ENCODE measurements around the gene PCSK1N. TPM values are rescaled to one million over a fixed set of nuclear protein-coding genes. Genes with fewer than 3 reads are reported as not detected.

The PCSK1N gene
- total and polyA plus RNA-seq, 2 of the 13 experiments (the other 11 are each of a cell fraction or from before 2014, with no cell fraction given), result 4.5 to 14.0 TPM

GRCh38 chrX:48801280-48802088 lies 33.9 kb downstream of the PCSK1N start, which contains the start of gene HDAC6 (continued):
- TF ChIP-seq ZNF431 (CRISPR knock-in tag; IDR thresholded peaks at IDR 0.05; ENCODE audit: borderline replicate concordance, low read depth) (no peak), CENPT (CRISPR knock-in tag; IDR thresholded peaks at IDR 0.05; ENCODE audit: low read depth) (no peak), ZNF629 (CRISPR knock-in tag; conservative IDR thresholded peaks at IDR 0.05) (no peak), PRPF4 (IDR thresholded peaks at IDR 0.05; ENCODE audit: low read depth, low read length, poor library complexity, severe bottlenecking) (no peak), ETV6 (CRISPR knock-in tag; conservative IDR thresholded peaks at IDR 0.05) (0 out of 2 replicates have a peak, but pooled peaks have one; percentile 33), REL (CRISPR knock-in tag; conservative IDR thresholded peaks at IDR 0.05) (no peak), ZNF749 (CRISPR knock-in tag; IDR thresholded peaks at IDR 0.05; ENCODE audit: borderline replicate concordance) (no peak), HNRNPL (IDR thresholded peaks at IDR 0.05; ENCODE audit: low read depth, low read length) (no peak), ZNF720 (CRISPR knock-in tag; IDR thresholded peaks at IDR 0.05) (no peak), MTA1 (CRISPR knock-in tag; IDR thresholded peaks at IDR 0.05; ENCODE audit: borderline replicate concordance) (0 out of 2 replicates have a peak, but pooled peaks have one; percentile 38), TBX3 (IDR thresholded peaks at IDR 0.05; ENCODE audit: borderline replicate concordance) (no peak), ZNF468 (CRISPR knock-in tag; IDR thresholded peaks at IDR 0.05) (no peak), ZNF282 (IDR thresholded peaks at IDR 0.05; ENCODE audit: partially characterized antibody) (no peak), ZNF460 (CRISPR knock-in tag; IDR thresholded peaks at IDR 0.05; ENCODE audit: borderline replicate concordance) (no peak), CC2D1A (CRISPR knock-in tag; IDR thresholded peaks at IDR 0.05) (no peak), ZNF772 (CRISPR knock-in tag; IDR thresholded peaks at IDR 0.05) (no peak), CSRNP1 (CRISPR knock-in tag; IDR thresholded peaks at IDR 0.05) (no peak), BATF2 (CRISPR knock-in tag; IDR thresholded peaks at IDR 0.05) (no peak), CENPX (CRISPR knock-in tag; IDR thresholded peaks at IDR 0.05) (no peak), ZNF441 (CRISPR knock-in tag; IDR thresholded peaks at IDR 0.05; ENCODE audit: borderline replicate concordance) (peak; percentile 29; the same call in 1 of the 2 replicates), NR0B2 (CRISPR knock-in tag; IDR thresholded peaks at IDR 0.05) (0 out of 2 replicates have a peak, but pooled peaks have one; percentile 35), BRD4 (CRISPR knock-in tag; IDR thresholded peaks at IDR 0.05) (no peak; the same call in 1 of the 2 replicates), MXD1 (CRISPR knock-in tag; IDR thresholded peaks at IDR 0.05) (peak; percentile 56; the same call in 1 of the 2 replicates), ZNF616 (CRISPR knock-in tag; IDR thresholded peaks at IDR 0.05; ENCODE audit: low read depth) (no peak), TCF12 (IDR thresholded peaks at IDR 0.05) (no peak), TCF12 (CRISPR knock-in tag; IDR thresholded peaks at IDR 0.05) (no peak), ZNF225 (CRISPR knock-in tag; IDR thresholded peaks at IDR 0.05) (no peak), RARG (CRISPR knock-in tag; IDR thresholded peaks at IDR 0.05; ENCODE audit: low read depth) (no peak)
